Measurements from ENCODE around the gene COL7A1.

- TF ChIP-seq, protein P1, sequence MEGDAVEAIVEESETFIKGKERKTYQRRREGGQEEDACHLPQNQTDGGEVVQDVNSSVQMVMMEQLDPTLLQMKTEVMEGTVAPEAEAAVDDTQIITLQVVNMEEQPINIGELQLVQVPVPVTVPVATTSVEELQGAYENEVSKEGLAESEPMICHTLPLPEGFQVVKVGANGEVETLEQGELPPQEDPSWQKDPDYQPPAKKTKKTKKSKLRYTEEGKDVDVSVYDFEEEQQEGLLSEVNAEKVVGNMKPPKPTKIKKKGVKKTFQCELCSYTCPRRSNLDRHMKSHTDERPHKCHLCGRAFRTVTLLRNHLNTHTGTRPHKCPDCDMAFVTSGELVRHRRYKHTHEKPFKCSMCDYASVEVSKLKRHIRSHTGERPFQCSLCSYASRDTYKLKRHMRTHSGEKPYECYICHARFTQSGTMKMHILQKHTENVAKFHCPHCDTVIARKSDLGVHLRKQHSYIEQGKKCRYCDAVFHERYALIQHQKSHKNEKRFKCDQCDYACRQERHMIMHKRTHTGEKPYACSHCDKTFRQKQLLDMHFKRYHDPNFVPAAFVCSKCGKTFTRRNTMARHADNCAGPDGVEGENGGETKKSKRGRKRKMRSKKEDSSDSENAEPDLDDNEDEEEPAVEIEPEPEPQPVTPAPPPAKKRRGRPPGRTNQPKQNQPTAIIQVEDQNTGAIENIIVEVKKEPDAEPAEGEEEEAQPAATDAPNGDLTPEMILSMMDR (IDR thresholded peaks at IDR 0.05), result no peak
- TF ChIP-seq POLR2A (IDR thresholded peaks at IDR 0.05), result no peak
Observed at GRCh38 chr3:48567500-48567899, 27.6 kb downstream of the COL7A1 start.

Data from uterus (tissue), 2 donors.